ENCODE measurements around the gene NPTXR.

Gene NPTXR

GRCh38 chr22:38792833-38793232 is 51.0 kb downstream of the NPTXR start:
- no peak for DNase-seq (ENCODE audit: low spot score)

GRCh38 chr22:38789606-38790005 is 54.2 kb downstream of the NPTXR start:
- TF ChIP-seq, protein P1, sequence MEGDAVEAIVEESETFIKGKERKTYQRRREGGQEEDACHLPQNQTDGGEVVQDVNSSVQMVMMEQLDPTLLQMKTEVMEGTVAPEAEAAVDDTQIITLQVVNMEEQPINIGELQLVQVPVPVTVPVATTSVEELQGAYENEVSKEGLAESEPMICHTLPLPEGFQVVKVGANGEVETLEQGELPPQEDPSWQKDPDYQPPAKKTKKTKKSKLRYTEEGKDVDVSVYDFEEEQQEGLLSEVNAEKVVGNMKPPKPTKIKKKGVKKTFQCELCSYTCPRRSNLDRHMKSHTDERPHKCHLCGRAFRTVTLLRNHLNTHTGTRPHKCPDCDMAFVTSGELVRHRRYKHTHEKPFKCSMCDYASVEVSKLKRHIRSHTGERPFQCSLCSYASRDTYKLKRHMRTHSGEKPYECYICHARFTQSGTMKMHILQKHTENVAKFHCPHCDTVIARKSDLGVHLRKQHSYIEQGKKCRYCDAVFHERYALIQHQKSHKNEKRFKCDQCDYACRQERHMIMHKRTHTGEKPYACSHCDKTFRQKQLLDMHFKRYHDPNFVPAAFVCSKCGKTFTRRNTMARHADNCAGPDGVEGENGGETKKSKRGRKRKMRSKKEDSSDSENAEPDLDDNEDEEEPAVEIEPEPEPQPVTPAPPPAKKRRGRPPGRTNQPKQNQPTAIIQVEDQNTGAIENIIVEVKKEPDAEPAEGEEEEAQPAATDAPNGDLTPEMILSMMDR (IDR thresholded peaks at IDR 0.05; ENCODE audit: extremely low read depth, missing control alignments), result no peak
- DNase-seq (ENCODE audit: low spot score), result no peak

More at GRCh38 chr22:38792833-38793232, 51.0 kb downstream of the NPTXR start:
- TF ChIP-seq, protein P1 (IDR thresholded peaks at IDR 0.05; ENCODE audit: extremely low read depth, missing control alignments), result no peak

- TF ChIP-seq, protein P1 (IDR thresholded peaks at IDR 0.05; ENCODE audit: extremely low read depth, missing control alignments), result no peak
- no peak for DNase-seq (ENCODE audit: low spot score)
These were observed 55.0 kb downstream of the NPTXR start for GRCh38 chr22:38788846-38789245.

DNA sequence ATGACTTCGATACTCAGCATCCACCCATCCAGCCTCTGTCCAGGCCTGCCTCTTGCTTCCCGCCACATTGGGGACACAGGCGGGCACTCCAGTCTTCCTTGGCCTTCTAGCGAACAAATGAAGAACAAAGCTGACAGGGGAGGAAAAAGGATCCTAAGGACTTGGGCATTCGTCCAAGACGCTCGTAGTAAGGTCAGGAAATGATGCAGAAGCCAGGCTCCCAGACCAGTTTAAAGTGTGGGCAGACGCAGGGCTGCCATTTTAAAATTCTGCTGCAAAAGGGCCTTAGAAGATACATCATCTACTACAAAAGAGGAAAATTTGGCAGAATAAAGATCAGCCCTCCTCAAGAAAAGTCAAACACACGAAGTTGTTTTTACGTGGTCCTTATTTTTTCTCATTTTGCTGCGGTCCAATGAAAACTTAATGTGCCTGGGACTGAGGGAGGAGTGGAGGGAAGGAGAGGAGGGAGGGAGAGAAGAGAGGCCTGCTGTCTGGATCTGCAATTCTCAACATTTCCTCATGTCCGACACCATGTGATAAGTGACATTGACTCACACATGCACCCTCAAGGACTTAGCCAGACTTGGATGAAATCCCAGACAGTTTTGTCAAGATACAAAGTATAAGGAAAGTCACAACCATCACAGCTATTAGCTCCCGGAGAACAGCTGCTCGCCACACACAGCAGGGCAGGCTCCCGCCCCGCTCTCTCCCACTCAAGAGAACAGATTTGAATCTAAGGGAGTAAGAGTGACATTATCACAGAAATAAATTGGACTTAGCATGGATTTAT is 55.6 kb downstream of the NPTXR start:
- no peak for DNase-seq (ENCODE audit: low spot score)
- TF ChIP-seq, protein P1 (IDR thresholded peaks at IDR 0.05; ENCODE audit: extremely low read depth, missing control alignments), result no peak

DNA sequence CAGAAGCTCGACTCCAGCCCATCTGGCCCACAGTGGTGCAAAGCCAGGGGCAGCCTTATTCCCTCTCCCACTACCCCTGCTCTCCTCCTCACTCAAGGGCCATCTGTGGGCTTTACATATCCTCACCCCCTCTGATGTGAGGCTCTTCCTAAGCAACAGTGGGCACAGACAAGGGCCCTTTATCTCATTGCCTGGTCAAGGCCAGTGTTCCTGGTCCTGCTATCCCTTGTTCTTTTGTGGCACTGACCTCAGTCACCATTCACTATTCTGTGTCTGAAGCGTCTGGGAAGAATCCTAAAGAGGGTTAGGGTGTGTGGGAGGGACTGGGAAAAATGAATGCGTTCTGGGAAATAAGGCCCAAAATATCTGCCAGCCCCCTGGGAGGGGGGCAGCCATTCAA is 57.2 kb downstream of the NPTXR start:
- TF ChIP-seq, protein P1 (IDR thresholded peaks at IDR 0.05; ENCODE audit: extremely low read depth, missing control alignments), result no peak
- no peak for DNase-seq (ENCODE audit: low spot score)

GRCh38 chr22:38784856-38785255 is 59.0 kb downstream of the NPTXR start:
- TF ChIP-seq, protein P1 (IDR thresholded peaks at IDR 0.05; ENCODE audit: extremely low read depth, missing control alignments), result no peak
- no peak for DNase-seq (ENCODE audit: low spot score)

DNA sequence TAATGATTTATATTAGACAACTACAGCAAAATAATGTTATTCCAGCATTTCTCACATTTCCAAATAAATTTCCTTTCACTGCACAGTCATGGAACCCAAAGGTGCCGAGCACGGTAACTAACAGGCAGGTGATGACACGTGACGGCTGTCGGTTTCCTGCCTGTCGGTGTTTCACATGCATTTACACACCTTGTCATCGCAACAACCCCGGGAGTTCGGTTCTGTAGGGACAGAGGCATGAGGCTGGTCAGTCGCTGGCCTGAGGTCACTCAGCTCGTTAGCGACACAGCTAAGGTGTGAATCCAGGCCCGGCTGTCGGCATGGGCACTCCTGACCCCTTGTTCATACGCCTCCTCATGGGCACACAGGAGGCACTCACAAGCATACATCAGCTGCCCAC is 59.8 kb downstream of the NPTXR start:
- TF ChIP-seq, protein P1 (IDR thresholded peaks at IDR 0.05; ENCODE audit: extremely low read depth, missing control alignments), result no peak
- DNase-seq (ENCODE audit: low spot score), result no peak
